GM12878 (cell line): Measurements from ENCODE around the gene VCAM1. TPM values are rescaled to one million over a fixed set of nuclear protein-coding genes. Genes with fewer than 3 reads are reported as not detected.

Experiments used
- ATAC-seq: fragments of 200-7000 bp; cut with Tn5 transposase; 3 replicates; pipeline ENCODE4 v1.9.1; 2020; ENCODE audit warnings: mild to moderate bottlenecking, moderate library complexity
- BruUV-seq: library from RNA; stranded (reverse); fragments of 400-500 nt; replicated peaks from 2 replicates; lab custom pipeline; 2021; lab: Mats Ljungman, UMichigan
- CTCF ChIA-PET: fragments of 300-600 bp; sonication (Branson Sonifier 250); formaldehyde crosslinking; extraction: SDS; loops from one replicate; lab custom pipeline; 2021; ENCODE audit warnings: inconsistent platforms; lab: Yijun Ruan, JAX
- POLR2A ChIA-PET: fragments of 350-600 bp; formaldehyde crosslinking; extraction: SDS; loops from one replicate; lab custom pipeline; 2021; ENCODE audit warnings: inconsistent platforms; lab: Charles Lee
- RAD21 ChIA-PET: fragments of 300-600 bp; sonication (Branson Sonifier 250); formaldehyde crosslinking; loops from one replicate; lab custom pipeline; 2023; ENCODE audit warnings: antibody characterized with exemption; ENCODE audit not compliant: unreplicated experiment; lab: Charles Lee
- SMC1A ChIA-PET: fragments of 300-600 bp; sonication (Branson Sonifier 250); formaldehyde crosslinking; loops from one replicate; lab custom pipeline; 2023; ENCODE audit not compliant: unreplicated experiment, uncharacterized antibody; lab: Charles Lee
- DNase-seq: peaks from one replicate; pipeline ENCODE4 v3.0.0-alpha.2; 2011; ENCODE audit warnings: low read depth, low spot score
- FAIRE-seq: peaks from 3 replicates; lab custom pipeline; 2011; peaks lifted over from hg19 to GRCh38; lab: Jason Lieb, UNC
- H2AFZ ChIP-seq: 2 replicates; pipeline ENCODE4 v1.6.0; 2011; ENCODE audit warnings: low read depth, low read length, control low read depth; ENCODE audit not compliant: control insufficient read depth
- H3K27ac ChIP-seq: 2 replicates; pipeline ENCODE4 v1.5.1; 2011; ENCODE audit warnings: control low read depth; ENCODE audit not compliant: control insufficient read depth, insufficient read depth
- H3K27me3 ChIP-seq, 2 experiments: replicated peaks in 1 of 2; 2 replicates each; pipeline versions ENCODE4 v1.6.0 to v1.6.1; 2011; ENCODE audit warnings: low read length in 1 of 2; ENCODE audit not compliant: control insufficient read depth in 2 of 2, insufficient read depth in 2 of 2
- H3K36me3 ChIP-seq, 2 experiments: 2 replicates each; pipeline ENCODE4 v1.5.1; 2011; ENCODE audit warnings: low read length in 1 of 2; ENCODE audit not compliant: control insufficient read depth in 2 of 2, insufficient read depth in 2 of 2
- H3K4me1 ChIP-seq: 2 replicates; pipeline ENCODE4 v1.6.1; 2011; ENCODE audit warnings: mild to moderate bottlenecking, low read length, moderate library complexity, mixed read lengths; ENCODE audit not compliant: control insufficient read depth, insufficient read depth
- H3K4me2 ChIP-seq: 2 replicates; pipeline ENCODE4 v1.6.0; 2011; ENCODE audit warnings: control low read depth; ENCODE audit not compliant: control insufficient read depth, insufficient read depth
- H3K4me3 ChIP-seq: fragments of 200-600 bp; sonication (generic); 2 replicates; pipeline ENCODE4 v1.5.1; 2016
- H3K79me2 ChIP-seq: 2 replicates; pipeline ENCODE4 v1.6.0; 2011; ENCODE audit warnings: low read length; ENCODE audit not compliant: control insufficient read depth, insufficient read depth
- H3K9ac ChIP-seq: 2 replicates; pipeline ENCODE4 v1.8.0; 2011; ENCODE audit warnings: low read length, control low read depth, mixed read lengths; ENCODE audit not compliant: control insufficient read depth, insufficient read depth
- H3K9me3 ChIP-seq: replicated peaks from 3 replicates; pipeline ENCODE4 v1.5.1; 2011; ENCODE audit warnings: mild to moderate bottlenecking, low read length; ENCODE audit not compliant: control insufficient read depth, insufficient read depth
- H4K20me1 ChIP-seq: 2 replicates; pipeline ENCODE4 v1.6.0; 2011; ENCODE audit not compliant: control insufficient read depth, insufficient read depth
- CREB1 ChIP-seq: IDR thresholded peaks from 2 replicates; pipeline ENCODE4 v1.6.1; 2012; ENCODE audit warnings: low read depth, mild to moderate bottlenecking, inconsistent platforms
- HDGF ChIP-seq: fragments of 450-650 bp; IDR thresholded peaks from 2 replicates; pipeline ENCODE4 v1.6.1; 2016; ENCODE audit warnings: antibody characterized with exemption
- TCF3 ChIP-seq: IDR thresholded peaks from 2 replicates; pipeline ENCODE4 v1.6.1; 2012; ENCODE audit warnings: low read depth, mild to moderate bottlenecking, low read length, borderline replicate concordance; ENCODE audit not compliant: insufficient read depth
- WGBS: methylation state at CpG from one replicate; pipeline ENCODE4 v1.1.6; 2016; ENCODE audit warnings: low lambda C conversion rate; ENCODE audit not compliant: insufficient replicate concordance, insufficient coverage; ENCODE audit errors: missing lambda C conversion rate; 5-methylcytosine and 5-hydroxymethylcytosine counted together
- in situ Hi-C: fragments of 300-500 bp; cut with MboI; formaldehyde crosslinking; loops from 9 replicates; pipeline ENCODE4 v1.14.3; 2018; ENCODE audit warnings: mixed read lengths
- intact Hi-C: fragments of 100-400 bp; cut with micrococcal nuclease; formaldehyde crosslinking; loops from one replicate; pipeline ENCODE4 v1.14.2; 2022; ENCODE audit not compliant: unreplicated experiment
- polyA plus RNA-seq, 11 experiments: library from polyadenylated mRNA; depleted of rRNA in 4 of 11; unstranded in 6 of 11; stranded (reverse) in 5 of 11; fragments of >200 nt; fragmentation: Nextera tagmentation in 4 of 11; fragmentation: Illumina TruSeq in 1 of 11; extraction: Ambion mirVana in 4 of 11; extraction: Trizol in 1 of 11; gene quantifications; 1 replicate in 1 of 11; 2 replicates in 10 of 11; pipeline versions ENCODE4 v1.2.1 to v1.2.3, GENCODE V29; 2011 to 2016; ENCODE audit warnings: inconsistent platforms in 2 of 11, missing spikeins in 2 of 11, low read depth in 1 of 11
- total RNA-seq, 4 experiments: library from RNA; depleted of rRNA in 3 of 4; stranded (reverse); fragments of >200 nt in 3 of 4; fragmentation: Illumina TruSeq in 1 of 4; extraction: Trizol in 1 of 4; gene quantifications; 2 replicates each; pipeline versions ENCODE4 v1.2.1 to v1.2.3, GENCODE V29; 2013 to 2021
- TF ChIP-seq, protein P1 (sequence below), 3 experiments: IDR thresholded peaks in 2 of 3; conservative IDR thresholded peaks in 1 of 3; 2 replicates each; pipeline ENCODE4 v1.5.1; 2011; ENCODE audit warnings: low read depth in 3 of 3, low read length in 3 of 3, mild to moderate bottlenecking in 3 of 3, control low read depth in 2 of 3, moderate library complexity in 2 of 3, inconsistent platforms in 1 of 3, mixed read lengths in 1 of 3; ENCODE audit not compliant: control insufficient read depth in 2 of 3, insufficient read depth in 1 of 3; ENCODE audit errors: extremely low read depth in 1 of 3

VCAM1 gene
- total and polyA plus RNA-seq, 10 of the 15 experiments (the other 5 are each of a cell fraction or from before 2014, with no cell fraction given) = 5.0 to 13.6 (median 7.4) TPM

DNA sequence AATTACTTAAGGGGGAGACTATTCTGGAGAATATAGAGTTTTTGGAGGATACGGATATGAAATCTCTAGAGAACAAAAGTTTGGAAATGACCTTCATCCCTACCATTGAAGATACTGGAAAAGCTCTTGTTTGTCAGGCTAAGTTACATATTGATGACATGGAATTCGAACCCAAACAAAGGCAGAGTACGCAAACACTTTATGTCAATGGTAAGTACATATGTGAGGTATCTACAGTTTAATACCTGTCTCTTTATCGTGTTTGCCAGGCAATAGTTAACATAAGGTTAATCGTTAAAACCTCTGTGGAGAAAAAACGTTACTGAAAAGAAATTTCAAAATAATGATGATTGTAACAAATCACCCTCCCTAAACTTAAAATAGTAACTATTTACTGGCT is 11.8 kb downstream of the VCAM1 start (continued):
- no peak for TF ChIP-seq CREB1
- TF ChIP-seq, all 136 proteins: peak for 0

DNA sequence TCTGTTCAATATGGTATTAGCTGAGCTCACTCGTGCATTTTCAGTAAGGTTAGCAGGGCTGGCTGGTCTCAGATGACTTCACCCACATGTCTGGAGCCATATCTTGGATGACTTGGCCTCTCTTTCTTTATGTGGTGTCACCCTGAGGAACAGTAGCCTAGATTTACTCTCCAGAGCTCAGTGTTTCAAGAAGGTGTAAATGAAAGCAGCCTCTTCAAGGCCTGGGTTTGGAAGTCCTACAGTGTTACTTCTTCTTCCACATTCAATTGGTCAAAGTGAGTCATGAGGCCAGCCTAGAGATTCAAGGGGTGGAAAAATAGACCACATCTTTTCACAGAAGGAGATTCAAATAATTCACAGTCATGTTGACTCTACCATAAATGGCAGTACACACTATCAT is 12.2 kb downstream of the VCAM1 start:
- Histone ChIP-seq H3K4me3 (no peak overlapping the region), H3K36me3 (no peaks in the 10 kb centered on the region), H3K27ac (no peak overlapping the region), H2AFZ (no peak overlapping the region), H3K9me3 (no peaks in the 10 kb centered on the region), H3K79me2 (no peaks in the 10 kb centered on the region), H3K4me1 (no peaks in the 10 kb centered on the region), H3K9ac (no peak overlapping the region), H4K20me1 (no peaks in the 10 kb centered on the region)
- in situ Hi-C loops = no loop called here
- no TSS peak for BruUV-seq
- WGBS = 53% methylated on average over 1 of the region's 1 CpG
- POLR2A ChIA-PET = no interaction called here
- intact Hi-C loops = no loop called here
- FAIRE-seq = no peak
- SMC1A ChIA-PET = interaction anchor here (0.6 to 1.2 kb wide), 5 partner anchors 9 to 19 kb away, joined by 3 to 6 read pairs (median 3); partner anchors contain the start of gene VCAM1
- RAD21 ChIA-PET = interaction anchor here (1.3 kb wide), 1 partner anchor 12 kb away, joined by 3 read pairs; the partner anchor contains the start of gene VCAM1
- TF ChIP-seq HDGF = no peak
- TF ChIP-seq, all 136 proteins: peak for 0
- ATAC-seq (no peak), DNase-seq (no peak)
- no peak overlapping the region for H3K4me2 ChIP-seq
- H3K27me3 ChIP-seq = no peaks in the 10 kb centered on the region
- CTCF ChIA-PET = interaction anchor here (1.2 kb wide), 1 partner anchor 22 kb away, joined by 3 read pairs; no protein-coding TSS in a partner anchor

GRCh38 chr1:100734676-100735075 is 15.1 kb downstream of the VCAM1 start:
- ChIA-PET CTCF (no interaction called here), SMC1A (interaction anchor here (1.1 kb wide), 1 partner anchor 134 kb away, joined by 3 read pairs; no protein-coding TSS in a partner anchor), RAD21 (no interaction called here), POLR2A (no interaction called here)
- WGBS = 41% methylated on average over 3 of the region's 3 CpGs
- no peaks in the 10 kb centered on the region for H3K79me2 ChIP-seq
- in situ Hi-C loops = no loop called here
- H3K27ac ChIP-seq = no peak overlapping the region
- H3K27me3 ChIP-seq = no peaks in the 10 kb centered on the region
- intact Hi-C loops = no loop called here
- H3K9ac ChIP-seq = no peak overlapping the region
- no peak for ATAC-seq
- H3K4me3 ChIP-seq = no peak overlapping the region
- BruUV-seq = no TSS peak
- TF ChIP-seq TCF3 = no peak
- TF ChIP-seq, protein P1, sequence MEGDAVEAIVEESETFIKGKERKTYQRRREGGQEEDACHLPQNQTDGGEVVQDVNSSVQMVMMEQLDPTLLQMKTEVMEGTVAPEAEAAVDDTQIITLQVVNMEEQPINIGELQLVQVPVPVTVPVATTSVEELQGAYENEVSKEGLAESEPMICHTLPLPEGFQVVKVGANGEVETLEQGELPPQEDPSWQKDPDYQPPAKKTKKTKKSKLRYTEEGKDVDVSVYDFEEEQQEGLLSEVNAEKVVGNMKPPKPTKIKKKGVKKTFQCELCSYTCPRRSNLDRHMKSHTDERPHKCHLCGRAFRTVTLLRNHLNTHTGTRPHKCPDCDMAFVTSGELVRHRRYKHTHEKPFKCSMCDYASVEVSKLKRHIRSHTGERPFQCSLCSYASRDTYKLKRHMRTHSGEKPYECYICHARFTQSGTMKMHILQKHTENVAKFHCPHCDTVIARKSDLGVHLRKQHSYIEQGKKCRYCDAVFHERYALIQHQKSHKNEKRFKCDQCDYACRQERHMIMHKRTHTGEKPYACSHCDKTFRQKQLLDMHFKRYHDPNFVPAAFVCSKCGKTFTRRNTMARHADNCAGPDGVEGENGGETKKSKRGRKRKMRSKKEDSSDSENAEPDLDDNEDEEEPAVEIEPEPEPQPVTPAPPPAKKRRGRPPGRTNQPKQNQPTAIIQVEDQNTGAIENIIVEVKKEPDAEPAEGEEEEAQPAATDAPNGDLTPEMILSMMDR (IDR thresholded peaks at IDR 0.05 in 2 of 3, conservative IDR thresholded peaks at IDR 0.05 in 1 of 3; ENCODE audit: control insufficient read depth in 2 of 3, extremely low read depth in 1 of 3, insufficient read depth in 1 of 3, low read depth in 3 of 3, low read length in 3 of 3) = no peak
- H3K4me1 ChIP-seq = no peaks in the 10 kb centered on the region
- DNase-seq = no peak
- H2AFZ ChIP-seq = no peak overlapping the region
- no peaks in the 10 kb centered on the region for H3K36me3 ChIP-seq
- H3K9me3 ChIP-seq = no peaks in the 10 kb centered on the region
- FAIRE-seq = no peak
- no peaks in the 10 kb centered on the region for H4K20me1 ChIP-seq
- no peak overlapping the region for H3K4me2 ChIP-seq
